Measurements from ENCODE around the gene WHRN. TPM values are rescaled to one million over a fixed set of nuclear protein-coding genes. Genes with fewer than 3 reads are reported as not detected.

The WHRN gene
- total RNA-seq, 4 donors from 2014 or later, result 8.1 to 12.6 (median 10.7) TPM

- no peaks in the 10 kb centered on the region for H3K27me3 ChIP-seq
- TF ChIP-seq EP300 (IDR thresholded peaks at IDR 0.05) (no peak), CTCF (IDR thresholded peaks at IDR 0.05) (no peak), POLR2AphosphoS5 (IDR thresholded peaks at IDR 0.05) (no peak), POLR2A (IDR thresholded peaks at IDR 0.05; ENCODE audit: low read depth) (no peak)
- no peaks in the 10 kb centered on the region for H3K9me3 ChIP-seq
- H3K36me3 ChIP-seq, result peaks cover 13 to 79% (median 30%) of the 10 kb centered on the region in 4 donors
- H3K4me1 ChIP-seq, result peaks cover 14 to 27% (median 23%) of the 10 kb centered on the region in 4 donors
- WGBS, result 73% methylated on average over 6 of the region's 6 CpGs
- intact Hi-C loops (cut with DNase I), result no loop called here
- H3K4me3 ChIP-seq, result no peak overlapping the region
- DNase-seq (ENCODE audit: extremely low spot score), result no peak
- no peak overlapping the region for H3K27ac ChIP-seq (replicated peaks in 1 of 4)
These were observed 134.9 kb downstream of the WHRN start for GRCh38 chr9:114370251-114370967.

- Histone ChIP-seq H3K9me3 (no peaks in the 10 kb centered on the region), H3K36me3 (peaks cover 13 to 80% (median 32%) of the 10 kb centered on the region in 4 donors), H3K27me3 (no peaks in the 10 kb centered on the region), H3K27ac (replicated peaks in 1 of 4) (no peak overlapping the region), H3K4me3 (no peak overlapping the region), H3K4me1 (peaks cover 14 to 30% (median 23%) of the 10 kb centered on the region in 4 donors)
- intact Hi-C loops (cut with DNase I), result no loop called here
- TF ChIP-seq CTCF (IDR thresholded peaks at IDR 0.05) (no peak), POLR2AphosphoS5 (IDR thresholded peaks at IDR 0.05) (no peak), EP300 (IDR thresholded peaks at IDR 0.05) (no peak), POLR2A (IDR thresholded peaks at IDR 0.05; ENCODE audit: low read depth) (no peak)
- no peak for DNase-seq (ENCODE audit: extremely low spot score)
- 89% methylated on average over 9 of the region's 9 CpGs for WGBS
These were observed 135.8 kb downstream of the WHRN start for GRCh38 chr9:114369216-114370130.

GRCh38 chr9:114367772-114368569 lies 137.3 kb downstream of the WHRN start:
- intact Hi-C loops (cut with DNase I), result no loop called here
- 91% methylated on average over 11 of the region's 14 CpGs for WGBS
- no peak for DNase-seq (ENCODE audit: extremely low spot score)
- peaks cover 13 to 80% (median 41%) of the 10 kb centered on the region in 4 donors for H3K36me3 ChIP-seq
- H3K27ac ChIP-seq (replicated peaks in 1 of 4), result peak overlapping the region in 1 of 4 donors; percentile 27
- no peaks in the 10 kb centered on the region for H3K9me3 ChIP-seq
- no peak overlapping the region for H3K4me3 ChIP-seq
- peaks cover 11 to 28% (median 21%) of the 10 kb centered on the region in 4 donors for H3K4me1 ChIP-seq
- TF ChIP-seq CTCF (IDR thresholded peaks at IDR 0.05), result no peak
- no peak for TF ChIP-seq POLR2A (IDR thresholded peaks at IDR 0.05; ENCODE audit: low read depth)
- TF ChIP-seq EP300 (IDR thresholded peaks at IDR 0.05), result no peak
- TF ChIP-seq POLR2AphosphoS5 (IDR thresholded peaks at IDR 0.05), result no peak
- no peaks in the 10 kb centered on the region for H3K27me3 ChIP-seq

GRCh38 chr9:114367366-114367765 lies 137.9 kb downstream of the WHRN start:
- WGBS, result 86% methylated on average over 4 of the region's 6 CpGs
- no peak for DNase-seq (ENCODE audit: extremely low spot score)
- H3K9me3 ChIP-seq, result no peaks in the 10 kb centered on the region
- H3K4me1 ChIP-seq, result peaks cover 7 to 22% (median 15%) of the 10 kb centered on the region in 4 donors
- TF ChIP-seq POLR2A (IDR thresholded peaks at IDR 0.05; ENCODE audit: low read depth) (no peak), CTCF (IDR thresholded peaks at IDR 0.05) (no peak), POLR2AphosphoS5 (IDR thresholded peaks at IDR 0.05) (no peak), EP300 (IDR thresholded peaks at IDR 0.05) (no peak)
- H3K36me3 ChIP-seq, result peaks cover 16 to 80% (median 44%) of the 10 kb centered on the region in 4 donors
- intact Hi-C loops (cut with DNase I), result no loop called here
- no peak overlapping the region for H3K4me3 ChIP-seq
- no peaks in the 10 kb centered on the region for H3K27me3 ChIP-seq
- peak overlapping the region in 2 of 4 donors; percentile 6 to 27 for H3K27ac ChIP-seq (replicated peaks in 1 of 4)
